IMR-90 (cell line): ENCODE data around the gene LYRM2. TPM values are rescaled to one million over a fixed set of nuclear protein-coding genes. Genes with fewer than 3 reads are reported as not detected.

Experiments
- ATAC-seq: fragments of 200-7000 bp; cut with Tn5 transposase; 2 replicates; pipeline ENCODE4 v1.9.1; 2020; ENCODE audit warnings: low read depth, mild to moderate bottlenecking, moderate library complexity
- BruUV-seq: library from RNA; stranded (reverse); fragments of 400-500 nt; replicated peaks from 2 replicates; lab custom pipeline; 2021; lab: Mats Ljungman, UMichigan
- CTCF ChIA-PET: fragments of 300-600 bp; formaldehyde crosslinking; extraction: SDS; loops from one replicate; lab custom pipeline; 2021; ENCODE audit warnings: antibody characterized with exemption; lab: Yijun Ruan, JAX
- POLR2A ChIA-PET: fragments of 300-600 bp; sonication (Branson Sonifier 250); formaldehyde crosslinking; loops from one replicate; lab custom pipeline; 2022; ENCODE audit warnings: antibody characterized with exemption; ENCODE audit not compliant: unreplicated experiment; lab: Charles Lee
- DNase-seq: peaks from one replicate; pipeline ENCODE4 v3.0.0; 2013
- H2AFZ ChIP-seq: replicated peaks from 2 replicates; pipeline ENCODE3; 2013; ENCODE audit warnings: low read length, mild to moderate bottlenecking; ENCODE audit not compliant: poor library complexity
- H2AK5ac ChIP-seq: 2 replicates; pipeline ENCODE4 v1.6.1; 2013; ENCODE audit warnings: low read depth, low read length, inconsistent platforms
- H2AK9ac ChIP-seq: replicated peaks from 2 replicates; pipeline ENCODE3; 2013; ENCODE audit warnings: mild to moderate bottlenecking, low read depth, low read length, moderate library complexity; ENCODE audit not compliant: poor library complexity
- H2BK120ac ChIP-seq: 2 replicates; pipeline ENCODE4 v1.6.1; 2013; ENCODE audit warnings: low read depth, low read length, inconsistent platforms
- H2BK15ac ChIP-seq: 3 replicates; pipeline ENCODE4 v1.6.1; 2013; ENCODE audit warnings: low read depth, low read length, inconsistent platforms
- H2BK20ac ChIP-seq: 2 replicates; pipeline ENCODE4 v1.6.1; 2013; ENCODE audit warnings: low read depth, mild to moderate bottlenecking, inconsistent platforms, low read length, moderate library complexity
- H2BK5ac ChIP-seq: 2 replicates; pipeline ENCODE4 v1.6.1; 2013; ENCODE audit warnings: mild to moderate bottlenecking, low read depth, low read length, inconsistent platforms; ENCODE audit not compliant: poor library complexity, severe bottlenecking
- H3K14ac ChIP-seq: replicated peaks from 2 replicates; pipeline ENCODE4 v1.6.1; 2013; ENCODE audit warnings: low read depth, low read length, inconsistent platforms
- H3K18ac ChIP-seq: 2 replicates; pipeline ENCODE4 v1.6.1; 2013; ENCODE audit warnings: low read depth, low read length, control low read depth
- H3K23ac ChIP-seq: 2 replicates; pipeline ENCODE4 v1.6.1; 2013; ENCODE audit warnings: low read depth, low read length, inconsistent platforms
- H3K27ac ChIP-seq: 2 replicates; pipeline ENCODE4 v1.5.1; 2013; ENCODE audit warnings: mild to moderate bottlenecking, control low read depth, low read length; ENCODE audit not compliant: insufficient read depth
- H3K27me3 ChIP-seq: 2 replicates; pipeline ENCODE4 v1.6.1; 2013; ENCODE audit warnings: low read length; ENCODE audit not compliant: control insufficient read depth, insufficient read depth
- H3K36me3 ChIP-seq: 2 replicates; pipeline ENCODE4 v1.6.1; 2013; ENCODE audit warnings: low read length, mixed read lengths; ENCODE audit not compliant: control insufficient read depth, insufficient read depth
- H3K4ac ChIP-seq: 2 replicates; pipeline ENCODE4 v1.6.1; 2013; ENCODE audit warnings: low read depth, low read length, inconsistent platforms
- H3K4me1 ChIP-seq: 2 replicates; pipeline ENCODE4 v1.6.1; 2013; ENCODE audit warnings: low read length, mixed read lengths; ENCODE audit not compliant: control insufficient read depth, insufficient read depth
- H3K4me2 ChIP-seq: 2 replicates; pipeline ENCODE4 v1.6.1; 2013; ENCODE audit warnings: low read depth, mild to moderate bottlenecking, control low read depth, low read length, moderate library complexity
- H3K4me3 ChIP-seq: 2 replicates; pipeline ENCODE4 v1.5.1; 2013; ENCODE audit warnings: low read depth, mild to moderate bottlenecking, control low read depth, low read length, moderate library complexity; ENCODE audit not compliant: insufficient read depth
- H3K56ac ChIP-seq: 2 replicates; pipeline ENCODE4 v1.6.1; 2013; ENCODE audit warnings: low read length, inconsistent platforms; ENCODE audit not compliant: insufficient read depth; ENCODE audit errors: extremely low read depth
- H3K79me1 ChIP-seq, 2 experiments: 2 replicates each; pipeline ENCODE4 v1.6.1; 2013; ENCODE audit warnings: low read length in 2 of 2, inconsistent platforms in 1 of 2, low read depth in 1 of 2
- H3K9ac ChIP-seq: 2 replicates; pipeline ENCODE4 v1.6.1; 2013; ENCODE audit warnings: low read depth, low read length, control low read depth
- H3K9me1 ChIP-seq: 2 replicates; pipeline ENCODE4 v1.6.1; 2013; ENCODE audit warnings: low read length, inconsistent platforms; ENCODE audit not compliant: insufficient read depth
- H3K9me3 ChIP-seq: 2 replicates; pipeline ENCODE4 v1.6.1; 2013; ENCODE audit warnings: low read length; ENCODE audit not compliant: control insufficient read depth, insufficient read depth
- H4K20me1 ChIP-seq: 2 replicates; pipeline ENCODE4 v1.6.1; 2013; ENCODE audit warnings: low read length, inconsistent platforms; ENCODE audit not compliant: insufficient read depth
- H4K5ac ChIP-seq: 2 replicates; pipeline ENCODE4 v1.6.1; 2013; ENCODE audit warnings: mild to moderate bottlenecking, low read depth, low read length, control low read depth
- H4K8ac ChIP-seq, 2 experiments: 2 replicates each; pipeline ENCODE4 v1.6.1; 2013; ENCODE audit warnings: low read depth in 2 of 2, low read length in 2 of 2, control low read depth in 1 of 2, inconsistent platforms in 1 of 2
- H4K91ac ChIP-seq: 2 replicates; pipeline ENCODE4 v1.6.1; 2013; ENCODE audit warnings: low read depth, low read length, inconsistent platforms; ENCODE audit not compliant: insufficient read depth
- POLR2A ChIP-seq: IDR thresholded peaks from 2 replicates; pipeline ENCODE4 v1.6.1; 2012; ENCODE audit warnings: mild to moderate bottlenecking, low read depth, low read length
- WGBS, 2 experiments: methylation state at CpG; one replicate each; pipeline versions ENCODE4 v1.1.5 to v1.1.7; 2013; ENCODE audit warnings: missing lambda C conversion rate in 2 of 2; ENCODE audit not compliant: insufficient read length in 1 of 2; ENCODE audit errors: extremely low coverage in 2 of 2; 5-methylcytosine and 5-hydroxymethylcytosine counted together
- dilution Hi-C: fragments of 300-500 bp; cut with HindIII; formaldehyde crosslinking; loops from one replicate; pipeline ENCODE4 v1.14.3; 2018; ENCODE audit warnings: low sequenced_read_pairs; ENCODE audit not compliant: unreplicated experiment
- in situ Hi-C: fragments of 300-500 bp; cut with MboI; formaldehyde crosslinking; loops from 3 replicates; pipeline ENCODE4 v1.14.3; 2019; ENCODE audit warnings: low sequenced_read_pairs, inconsistent platforms, mixed read lengths
- intact Hi-C: fragments of 100-400 bp; cut with micrococcal nuclease; formaldehyde crosslinking; loops from 2 replicates; pipeline ENCODE4 v1.10.0; 2022
- polyA plus RNA-seq, 3 experiments: library from polyadenylated mRNA; depleted of rRNA; stranded (reverse); fragments of >200 nt; gene quantifications; 2 replicates each; pipeline ENCODE4 v1.2.3, GENCODE V29; 2012; ENCODE audit warnings: low replicate concordance in 1 of 3
- total RNA-seq: library from RNA; depleted of rRNA; stranded (reverse); fragments of >200 nt; gene quantifications from 2 replicates; pipeline ENCODE4 v1.2.3, GENCODE V29; 2012

LYRM2 gene
- total and polyA plus RNA-seq, 2 of the 4 experiments (the other 2 are of a cell fraction) = 14.0 to 24.0 TPM

GRCh38 chr6:89553431-89553830 is 85.1 kb downstream of the LYRM2 start:
- Histone ChIP-seq H3K4me2 (no peak overlapping the region), H3K27ac (no peak overlapping the region), H2AFZ (no peak overlapping the region), H3K9me3 (no peaks in the 10 kb centered on the region), H3K4ac (no peak overlapping the region), H2BK120ac (no peak overlapping the region), H4K5ac (no peak overlapping the region), H3K79me1 (no peaks in the 10 kb centered on the region), H3K36me3 (no peaks in the 10 kb centered on the region), H3K23ac (no peak overlapping the region), H3K27me3 (no peaks in the 10 kb centered on the region; the same call in 1 of the 2 replicates), H2AK5ac (no peak overlapping the region), H3K18ac (no peak overlapping the region), H3K4me1 (no peaks in the 10 kb centered on the region), H2BK5ac (no peak overlapping the region), H4K20me1 (no peaks in the 10 kb centered on the region), H2BK20ac (no peak overlapping the region), H3K56ac (no peak overlapping the region), H4K91ac (no peak overlapping the region), H2AK9ac (no peak overlapping the region), H3K14ac (no peak overlapping the region), H3K4me3 (no peak overlapping the region), H4K8ac (no peak overlapping the region), H3K9me1 (no peaks in the 10 kb centered on the region), H2BK15ac (no peak overlapping the region), H3K9ac (no peak overlapping the region)
- intact Hi-C loops = no loop called here
- no peak for TF ChIP-seq POLR2A
- DNase-seq (no peak), ATAC-seq (no peak)
- CTCF ChIA-PET = no interaction called here
- in situ Hi-C loops = no loop called here
- BruUV-seq = no TSS peak
- no CpG with 5 or more reads among the region's 5 CpGs for WGBS, 2 experiments
- dilution Hi-C loops = no loop called here
- POLR2A ChIA-PET = no interaction called here
